Measurements from ENCODE around the gene PIK3C2G.

DNA sequence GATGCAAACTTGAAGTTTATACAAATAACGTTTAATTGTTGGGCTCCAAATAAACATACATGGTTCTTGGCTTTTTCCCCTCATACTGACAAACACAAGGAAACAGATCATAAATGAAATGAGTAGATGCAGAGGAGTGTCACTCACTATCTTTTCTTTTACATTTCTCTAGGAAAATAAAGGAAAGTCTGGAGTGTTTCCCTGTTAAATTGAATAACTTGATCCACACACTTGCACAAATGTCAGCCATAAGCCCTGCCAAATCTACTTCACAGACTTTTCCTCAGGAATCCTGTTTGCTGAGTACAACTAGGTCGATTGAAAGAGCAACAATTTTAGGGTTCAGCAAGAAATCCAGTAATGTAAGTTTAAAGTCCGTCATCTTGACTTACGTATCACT lies 301.2 kb downstream of the PIK3C2G start:
- TF ChIP-seq YY1 (IDR thresholded peaks at IDR 0.05; ENCODE audit: extremely low read depth, insufficient replicate concordance, low read depth, low read length) (no peak), EZH2 (IDR thresholded peaks at IDR 0.05) (no peak), JUND (IDR thresholded peaks at IDR 0.05) (no peak), EZH2phosphoT487 (IDR thresholded peaks at IDR 0.05; ENCODE audit: borderline replicate concordance) (no peak), POLR2A (IDR thresholded peaks at IDR 0.05; ENCODE audit: borderline replicate concordance, extremely low read depth, insufficient read depth, insufficient read length) (no peak), ZFX (IDR thresholded peaks at IDR 0.05) (no peak), RAD21 (IDR thresholded peaks at IDR 0.05; ENCODE audit: low read depth) (no peak), CEBPB (IDR thresholded peaks at IDR 0.05; ENCODE audit: low read depth) (no peak), ATF3 (IDR thresholded peaks at IDR 0.05) (no peak), CBX3 (IDR thresholded peaks at IDR 0.05; ENCODE audit: low read depth) (no peak), REST (IDR thresholded peaks at IDR 0.05; ENCODE audit: low read depth) (no peak)
- TF ChIP-seq, protein P1, sequence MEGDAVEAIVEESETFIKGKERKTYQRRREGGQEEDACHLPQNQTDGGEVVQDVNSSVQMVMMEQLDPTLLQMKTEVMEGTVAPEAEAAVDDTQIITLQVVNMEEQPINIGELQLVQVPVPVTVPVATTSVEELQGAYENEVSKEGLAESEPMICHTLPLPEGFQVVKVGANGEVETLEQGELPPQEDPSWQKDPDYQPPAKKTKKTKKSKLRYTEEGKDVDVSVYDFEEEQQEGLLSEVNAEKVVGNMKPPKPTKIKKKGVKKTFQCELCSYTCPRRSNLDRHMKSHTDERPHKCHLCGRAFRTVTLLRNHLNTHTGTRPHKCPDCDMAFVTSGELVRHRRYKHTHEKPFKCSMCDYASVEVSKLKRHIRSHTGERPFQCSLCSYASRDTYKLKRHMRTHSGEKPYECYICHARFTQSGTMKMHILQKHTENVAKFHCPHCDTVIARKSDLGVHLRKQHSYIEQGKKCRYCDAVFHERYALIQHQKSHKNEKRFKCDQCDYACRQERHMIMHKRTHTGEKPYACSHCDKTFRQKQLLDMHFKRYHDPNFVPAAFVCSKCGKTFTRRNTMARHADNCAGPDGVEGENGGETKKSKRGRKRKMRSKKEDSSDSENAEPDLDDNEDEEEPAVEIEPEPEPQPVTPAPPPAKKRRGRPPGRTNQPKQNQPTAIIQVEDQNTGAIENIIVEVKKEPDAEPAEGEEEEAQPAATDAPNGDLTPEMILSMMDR (IDR thresholded peaks at IDR 0.05 in 2 of 3, conservative IDR thresholded peaks at IDR 0.05 in 1 of 3; ENCODE audit: borderline replicate concordance in 1 of 3, insufficient read depth in 1 of 3, low read depth in 2 of 3, low read length in 2 of 3), result no peak
- TF ChIP-seq, protein P2, sequence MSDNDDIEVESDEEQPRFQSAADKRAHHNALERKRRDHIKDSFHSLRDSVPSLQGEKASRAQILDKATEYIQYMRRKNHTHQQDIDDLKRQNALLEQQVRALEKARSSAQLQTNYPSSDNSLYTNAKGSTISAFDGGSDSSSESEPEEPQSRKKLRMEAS (IDR thresholded peaks at IDR 0.05), result no peak

Measured in HCT116 (cell line).